NCI-H82 (cell line): Measurements from ENCODE around the gene SEBOX.

Source experiments
- DNase-seq: peaks from one replicate; lab custom pipeline; 2025; lab: John Stamatoyannopoulos, UW

The SEBOX gene

GRCh38 chr17:28368306-28368831, 3.4 kb upstream of the SEBOX start:
- no peak for DNase-seq

- DNase-seq, result no peak
Observed at GRCh38 chr17:28367641-28368305, 2.8 kb upstream of the SEBOX start.

GRCh38 chr17:28366605-28367004, 1.6 kb upstream of the SEBOX start:
- no peak for DNase-seq

- peak; percentile 81 for DNase-seq
Observed at GRCh38 chr17:28365487-28365886, 488 bp upstream of the SEBOX start.

GRCh38 chr17:28363776-28364650, 986 bp downstream of the SEBOX start:
- DNase-seq, result no peak

GRCh38 chr17:28363186-28363585, 1.8 kb downstream of the SEBOX start:
- DNase-seq, result peak; percentile 84

- DNase-seq, result peak; percentile 52
Observed at GRCh38 chr17:28357901-28358197, 7.2 kb downstream of the SEBOX start.

GRCh38 chr17:28357061-28357900, 7.7 kb downstream of the SEBOX start, which contains the start of gene POLDIP2:
TSS of gene POLDIP2 (minus strand) at chr17:28357527. CDS start at chr17:28357448, 79 bp downstream.
- peak; percentile 97 for DNase-seq

- DNase-seq, result no peak
Observed at GRCh38 chr17:28350271-28350670, 14.7 kb downstream of the SEBOX start.

GRCh38 chr17:28348979-28349378, 16.0 kb downstream of the SEBOX start:
- DNase-seq, result no peak

GRCh38 chr17:28347261-28347891, 17.6 kb downstream of the SEBOX start:
- no peak for DNase-seq

GRCh38 chr17:28346746-28347246, 18.2 kb downstream of the SEBOX start:
- peak; percentile 28 for DNase-seq

- no peak for DNase-seq
Observed at GRCh38 chr17:28346199-28346580, 18.8 kb downstream of the SEBOX start.

GRCh38 chr17:28345419-28346198, 19.4 kb downstream of the SEBOX start:
- no peak for DNase-seq

GRCh38 chr17:28344435-28344901, 20.5 kb downstream of the SEBOX start:
- no peak for DNase-seq

- DNase-seq, result no peak
Observed at GRCh38 chr17:28344011-28344410, 21.0 kb downstream of the SEBOX start.

- DNase-seq, result no peak
Observed at GRCh38 chr17:28343491-28343932, 21.5 kb downstream of the SEBOX start.

GRCh38 chr17:28342313-28342712, 22.7 kb downstream of the SEBOX start:
- no peak for DNase-seq

GRCh38 chr17:28341516-28341915, 23.5 kb downstream of the SEBOX start:
- DNase-seq, result no peak

- no peak for DNase-seq
Observed at GRCh38 chr17:28340374-28340773, 24.6 kb downstream of the SEBOX start.

- no peak for DNase-seq
Observed at GRCh38 chr17:28339431-28339830, 25.6 kb downstream of the SEBOX start.
